ENCODE data around the gene TOP3B.
"Not testable (repeated sequence)": the region's sequence is repeated elsewhere in the genome, so short reads cannot be mapped to it uniquely, and the experiment has no call there.

Gene TOP3B

DNA sequence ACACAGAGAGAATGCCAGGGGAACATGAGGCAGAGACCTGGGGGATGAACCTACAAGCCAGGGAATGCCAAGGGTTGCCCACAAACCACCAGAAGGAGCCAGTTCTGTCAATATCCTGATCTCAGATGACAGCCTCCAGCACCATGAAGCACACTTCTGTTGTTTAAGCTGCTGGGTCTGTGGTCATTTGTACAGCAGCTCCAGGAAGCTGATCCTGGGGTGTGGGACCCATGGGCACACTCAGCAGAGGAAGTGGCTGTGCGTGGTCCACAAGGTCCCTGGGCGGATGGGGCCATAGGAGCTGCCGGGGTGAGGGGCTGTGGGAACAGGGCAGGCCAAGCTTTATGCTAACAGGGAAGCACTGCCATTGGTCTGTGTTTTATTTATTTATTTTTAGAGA is 42.1 kb downstream of the TOP3B start:
- Histone ChIP-seq H3K4me3 (ENCODE audit: extremely low read depth, insufficient read depth, low read length, poor library complexity, severe bottlenecking) (no peak overlapping the region), H3K27ac (ENCODE audit: low read depth, low read length, severe bottlenecking) (no peak overlapping the region), H3K36me3 (ENCODE audit: control insufficient read depth, insufficient read depth, low read length) (peaks cover 50% of the 10 kb centered on the region), H3K9me3 (ENCODE audit: control insufficient read depth, low read length) (no peaks in the 10 kb centered on the region), H3K4me1 (ENCODE audit: control insufficient read depth, insufficient read depth, low read length, poor library complexity, severe bottlenecking) (peaks cover 35% of the 10 kb centered on the region)
- WGBS, 2 experiments (ENCODE audit: insufficient coverage in 2 of 2): 91 to 100% methylated on average over 2 to 3 of the region's 3 CpGs

DNA sequence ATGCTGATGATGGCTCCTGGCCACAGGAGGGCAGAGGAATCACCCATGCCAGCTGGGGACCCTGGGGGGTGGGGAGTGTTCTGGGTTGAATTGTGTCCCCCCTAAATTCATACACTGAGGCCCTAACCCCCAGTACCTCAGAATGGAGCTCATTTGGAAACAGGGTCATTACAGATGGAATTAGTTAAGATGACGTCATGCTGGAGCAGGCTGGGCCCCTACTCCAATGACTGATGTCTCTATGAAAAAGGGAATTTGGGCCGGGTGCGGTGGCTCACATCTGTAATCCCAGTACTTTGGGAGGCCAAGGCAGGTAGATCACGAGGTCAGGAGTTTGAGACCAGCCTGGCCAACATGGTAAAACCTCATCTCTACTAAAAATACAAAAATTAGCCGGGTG is 42.7 kb downstream of the TOP3B start:
- H3K9me3 ChIP-seq (ENCODE audit: control insufficient read depth, low read length); H3K4me3 ChIP-seq (ENCODE audit: extremely low read depth, insufficient read depth, low read length, poor library complexity, severe bottlenecking); H3K27ac ChIP-seq (ENCODE audit: low read depth, low read length, severe bottlenecking): not testable (repeated sequence)
- Histone ChIP-seq H3K4me1 (ENCODE audit: control insufficient read depth, insufficient read depth, low read length, poor library complexity, severe bottlenecking) (peaks cover 35% of the 10 kb centered on the region), H3K36me3 (ENCODE audit: control insufficient read depth, insufficient read depth, low read length) (peaks cover 50% of the 10 kb centered on the region)
- 92% methylated on average over 3 of the region's 5 CpGs; no CpG with 5 or more reads in 1 of the 2 experiments for WGBS, 2 experiments (ENCODE audit: insufficient coverage in 2 of 2)

DNA sequence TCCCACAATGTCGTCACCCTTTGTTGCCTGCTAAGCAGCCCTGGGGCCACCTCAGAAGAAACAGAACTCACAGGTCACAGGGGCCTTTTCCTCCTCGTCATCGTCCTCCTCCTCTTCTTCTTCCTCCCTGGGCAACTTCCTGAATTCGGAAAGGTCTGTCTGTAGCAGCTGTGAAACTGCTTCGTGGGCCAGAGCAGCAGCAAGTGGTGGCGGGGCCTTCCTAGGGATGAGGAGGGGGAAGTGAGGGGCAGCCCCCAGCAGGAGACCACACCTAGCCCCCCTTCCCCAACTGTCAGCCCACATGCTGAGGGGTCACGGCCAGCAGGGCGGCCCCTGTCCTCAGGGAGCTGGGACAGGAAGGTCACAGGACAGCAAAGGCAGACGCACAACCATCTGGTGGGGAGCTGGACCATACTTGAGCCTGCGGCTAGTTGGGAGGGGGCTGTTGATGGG is 43.1 kb downstream of the TOP3B start:
- 87 to 88% methylated on average over 5 to 7 of the region's 10 CpGs for WGBS, 2 experiments (ENCODE audit: insufficient coverage in 2 of 2)
- H3K27ac ChIP-seq (ENCODE audit: low read depth, low read length, severe bottlenecking): no peak overlapping the region

DNA sequence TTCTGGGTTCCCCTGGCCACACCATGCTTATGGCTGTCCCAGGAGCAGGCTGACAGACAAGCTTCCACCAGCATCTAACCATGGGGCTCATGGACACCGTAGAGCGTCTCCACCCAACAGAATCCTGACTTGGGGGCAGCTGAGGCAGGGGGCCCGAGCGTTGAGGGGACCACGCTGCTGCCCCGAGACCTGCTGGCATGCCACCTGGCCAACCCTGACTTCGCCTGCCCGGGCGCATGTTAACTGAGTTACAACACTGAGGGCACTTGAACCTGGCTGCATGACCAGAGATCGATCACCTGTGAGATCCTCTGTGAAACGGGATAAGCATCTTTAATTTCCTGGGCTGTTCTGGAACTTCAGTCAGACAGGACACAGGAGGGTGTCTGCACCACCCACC is 43.7 kb downstream of the TOP3B start:
- peaks cover 48% of the 10 kb centered on the region for H3K36me3 ChIP-seq (ENCODE audit: control insufficient read depth, insufficient read depth, low read length)
- peak overlapping the region; percentile 96 for H3K27ac ChIP-seq (ENCODE audit: low read depth, low read length, severe bottlenecking)
- peaks cover 35% of the 10 kb centered on the region for H3K4me1 ChIP-seq (ENCODE audit: control insufficient read depth, insufficient read depth, low read length, poor library complexity, severe bottlenecking)
- no peaks in the 10 kb centered on the region for H3K9me3 ChIP-seq (ENCODE audit: control insufficient read depth, low read length)
- 93 to 96% methylated on average over 11 of the region's 11 CpGs for WGBS, 2 experiments (ENCODE audit: insufficient coverage in 2 of 2)
- H3K4me3 ChIP-seq (ENCODE audit: extremely low read depth, insufficient read depth, low read length, poor library complexity, severe bottlenecking): no peak overlapping the region

More for the DNA sequence above, 43.1 kb downstream of the TOP3B start:
- peaks cover 35% of the 10 kb centered on the region for H3K4me1 ChIP-seq (ENCODE audit: control insufficient read depth, insufficient read depth, low read length, poor library complexity, severe bottlenecking)
- H3K9me3 ChIP-seq (ENCODE audit: control insufficient read depth, low read length): no peaks in the 10 kb centered on the region
- peaks cover 50% of the 10 kb centered on the region for H3K36me3 ChIP-seq (ENCODE audit: control insufficient read depth, insufficient read depth, low read length)
- no peak overlapping the region for H3K4me3 ChIP-seq (ENCODE audit: extremely low read depth, insufficient read depth, low read length, poor library complexity, severe bottlenecking)

DNA sequence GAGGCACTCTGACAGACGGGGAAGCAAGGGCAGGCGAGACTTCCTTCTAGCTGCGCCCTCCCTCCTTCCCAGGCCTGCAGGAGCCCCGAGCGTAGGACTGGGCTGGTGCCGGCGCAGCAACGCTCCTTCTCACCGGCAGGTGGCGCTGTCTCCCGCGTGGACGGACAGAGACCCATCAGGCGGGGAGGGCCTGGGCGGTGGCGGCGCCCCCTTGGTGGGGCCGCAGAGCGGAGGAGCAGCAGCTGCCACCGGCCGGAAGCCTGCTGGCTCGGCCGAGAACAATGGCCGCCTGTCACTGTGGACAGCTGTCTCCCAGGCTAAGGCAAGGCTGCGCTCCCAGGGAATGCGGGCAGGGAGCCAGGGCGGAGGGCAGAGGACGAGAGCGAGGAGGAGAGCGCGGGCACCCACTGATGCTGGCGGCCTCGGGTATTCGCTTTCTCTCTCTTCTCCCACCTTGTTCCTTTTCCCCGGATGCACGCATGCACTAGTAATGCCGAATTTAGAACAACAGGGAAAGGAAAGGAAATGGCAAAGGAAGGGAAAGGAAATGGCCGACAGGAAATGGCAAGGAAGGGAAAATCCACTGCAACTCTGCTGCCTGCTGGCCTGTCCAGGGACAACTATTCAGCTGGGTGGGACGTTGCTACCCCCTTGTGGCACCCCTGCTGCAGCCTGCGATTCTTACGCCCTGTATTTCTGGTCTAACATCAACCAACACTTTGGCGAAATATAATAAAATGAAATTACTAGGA is 44.3 kb downstream of the TOP3B start:
- Histone ChIP-seq H3K4me1 (ENCODE audit: control insufficient read depth, insufficient read depth, low read length, poor library complexity, severe bottlenecking) (peaks cover 35% of the 10 kb centered on the region), H3K9me3 (ENCODE audit: control insufficient read depth, low read length) (no peaks in the 10 kb centered on the region), H3K27ac (ENCODE audit: low read depth, low read length, severe bottlenecking) (peak overlapping the region; percentile 96), H3K4me3 (ENCODE audit: extremely low read depth, insufficient read depth, low read length, poor library complexity, severe bottlenecking) (peak overlapping the region; percentile 41), H3K36me3 (ENCODE audit: control insufficient read depth, insufficient read depth, low read length) (peaks cover 50% of the 10 kb centered on the region)
- 3 to 5% methylated on average over 24 to 31 of the region's 42 CpGs for WGBS, 2 experiments (ENCODE audit: insufficient coverage in 2 of 2)

DNA sequence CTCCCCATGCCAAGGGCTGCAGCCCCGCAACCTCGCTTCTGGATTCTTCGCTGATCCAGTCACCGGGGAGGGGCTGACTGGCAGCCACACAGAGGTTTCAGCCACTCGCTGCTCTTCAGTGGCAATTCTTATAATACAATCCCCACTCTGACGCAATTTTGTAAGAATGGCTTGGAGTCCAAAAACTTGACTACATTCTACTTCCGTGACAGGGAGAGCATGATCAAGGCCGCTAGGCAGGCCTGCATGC is 44.8 kb downstream of the TOP3B start:
- Histone ChIP-seq H3K36me3 (ENCODE audit: control insufficient read depth, insufficient read depth, low read length) (peaks cover 52% of the 10 kb centered on the region), H3K9me3 (ENCODE audit: control insufficient read depth, low read length) (no peaks in the 10 kb centered on the region), H3K27ac (ENCODE audit: low read depth, low read length, severe bottlenecking) (peak overlapping the region; percentile 96), H3K4me3 (ENCODE audit: extremely low read depth, insufficient read depth, low read length, poor library complexity, severe bottlenecking) (no peak overlapping the region), H3K4me1 (ENCODE audit: control insufficient read depth, insufficient read depth, low read length, poor library complexity, severe bottlenecking) (peaks cover 32% of the 10 kb centered on the region)
- 65 to 67% methylated on average over 8 of the region's 8 CpGs for WGBS, 2 experiments (ENCODE audit: insufficient coverage in 2 of 2)

DNA sequence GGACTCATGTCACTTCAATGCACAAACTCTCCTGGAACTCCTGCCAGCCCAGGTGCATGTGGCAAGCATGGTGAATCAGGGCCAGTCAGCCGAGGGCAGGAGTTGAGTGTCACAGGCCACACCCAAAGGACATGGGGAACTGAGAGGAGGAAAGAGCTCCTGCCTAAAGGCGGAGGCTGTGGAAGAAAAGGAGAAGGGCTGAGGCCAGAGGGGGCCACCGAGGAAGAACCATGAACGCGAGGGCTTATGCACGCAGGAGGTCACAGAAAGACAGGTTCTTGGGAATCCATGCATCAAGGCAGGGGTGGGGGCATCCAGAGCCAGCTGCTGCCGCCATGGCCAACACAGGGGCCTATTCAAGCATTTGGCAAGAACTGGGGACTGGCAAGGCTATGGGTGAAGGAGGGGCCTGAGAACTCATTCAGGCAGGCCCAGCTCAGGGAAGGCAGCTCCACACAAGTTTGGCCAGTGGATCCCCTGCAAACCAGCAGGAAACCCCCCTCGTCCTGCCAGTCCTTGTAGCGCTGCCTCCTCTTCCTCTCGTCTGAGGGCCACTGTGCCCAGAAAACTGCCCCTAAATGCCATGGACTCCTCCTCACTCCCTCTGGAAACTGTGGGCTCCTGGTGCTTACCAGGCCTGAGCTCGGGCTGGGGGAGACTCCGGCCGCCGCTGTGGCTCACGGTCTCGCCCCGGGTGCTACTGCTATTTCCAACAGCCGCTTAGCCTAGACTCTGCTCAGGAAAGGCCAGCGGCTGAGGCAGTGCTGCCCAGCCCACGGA is 45.4 kb downstream of the TOP3B start:
- Histone ChIP-seq H3K27ac (ENCODE audit: low read depth, low read length, severe bottlenecking) (peak overlapping the region; percentile 96), H3K36me3 (ENCODE audit: control insufficient read depth, insufficient read depth, low read length) (peaks cover 57% of the 10 kb centered on the region), H3K4me1 (ENCODE audit: control insufficient read depth, insufficient read depth, low read length, poor library complexity, severe bottlenecking) (peaks cover 28% of the 10 kb centered on the region), H3K9me3 (ENCODE audit: control insufficient read depth, low read length) (no peaks in the 10 kb centered on the region), H3K4me3 (ENCODE audit: extremely low read depth, insufficient read depth, low read length, poor library complexity, severe bottlenecking) (no peak overlapping the region)
- WGBS, 2 experiments (ENCODE audit: insufficient coverage in 2 of 2): 91 to 92% methylated on average over 20 of the region's 20 CpGs

DNA sequence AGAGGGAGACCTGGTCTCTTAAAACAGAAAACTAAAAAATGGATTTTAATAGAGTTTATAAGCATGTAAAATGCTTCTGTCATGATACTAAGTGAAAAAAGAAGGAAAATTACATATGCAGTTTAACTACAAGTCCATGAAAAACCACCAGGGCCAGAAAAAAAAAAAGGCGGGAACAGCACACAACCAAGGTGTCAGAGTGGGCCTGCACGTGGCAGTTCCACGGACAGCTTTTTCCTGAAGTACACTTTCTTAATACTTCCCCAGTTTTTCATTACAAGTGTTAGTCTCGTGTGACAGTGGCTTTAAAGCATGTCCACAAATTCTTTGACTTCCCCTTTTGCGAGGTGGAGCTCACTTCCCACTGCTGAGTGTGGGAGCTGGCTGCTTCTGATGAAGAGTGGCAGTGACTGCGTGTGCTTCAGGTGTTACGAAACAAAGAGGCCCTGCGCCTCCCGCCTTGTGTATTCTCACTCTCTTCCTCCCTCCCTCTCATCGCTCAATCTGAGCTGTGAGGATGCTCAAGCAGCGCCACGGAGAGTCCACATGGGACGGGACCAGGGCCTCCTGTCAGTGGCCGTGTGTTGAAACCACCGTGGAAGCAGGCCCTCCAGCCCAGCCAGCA is 46.3 kb downstream of the TOP3B start:
- Histone ChIP-seq H3K9me3 (ENCODE audit: control insufficient read depth, low read length) (no peaks in the 10 kb centered on the region), H3K27ac (ENCODE audit: low read depth, low read length, severe bottlenecking) (no peak overlapping the region), H3K4me3 (ENCODE audit: extremely low read depth, insufficient read depth, low read length, poor library complexity, severe bottlenecking) (no peak overlapping the region), H3K36me3 (ENCODE audit: control insufficient read depth, insufficient read depth, low read length) (peaks cover 59% of the 10 kb centered on the region), H3K4me1 (ENCODE audit: control insufficient read depth, insufficient read depth, low read length, poor library complexity, severe bottlenecking) (peaks cover 28% of the 10 kb centered on the region)
- WGBS, 2 experiments (ENCODE audit: insufficient coverage in 2 of 2): 98 to 100% methylated on average over 5 to 10 of the region's 15 CpGs

DNA sequence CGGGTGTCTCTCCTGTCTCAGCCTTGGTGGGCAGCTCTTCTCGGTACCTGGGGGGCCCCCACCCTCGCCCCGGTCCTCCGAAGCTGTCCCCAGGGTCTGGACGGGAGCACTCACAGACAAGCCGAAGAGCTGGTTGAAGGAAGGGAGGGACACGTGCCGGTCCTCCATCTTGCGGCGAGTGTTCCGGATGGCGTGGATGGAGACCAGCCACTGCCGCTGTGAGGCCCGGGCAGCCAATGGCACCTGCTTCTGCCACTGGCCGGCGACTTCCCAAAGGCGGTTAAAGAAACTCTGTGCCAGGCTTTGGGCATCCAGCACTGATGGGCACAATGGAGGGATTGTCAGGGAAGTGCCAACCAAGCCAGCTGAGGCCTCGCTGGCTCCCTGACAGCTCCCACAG is 48.7 kb downstream of the TOP3B start:
- Histone ChIP-seq H3K27ac (ENCODE audit: low read depth, low read length, severe bottlenecking) (no peak overlapping the region), H3K36me3 (ENCODE audit: control insufficient read depth, insufficient read depth, low read length) (peaks cover 69% of the 10 kb centered on the region)
- 97 to 98% methylated on average over 19 of the region's 19 CpGs for WGBS, 2 experiments (ENCODE audit: insufficient coverage in 2 of 2)

DNA sequence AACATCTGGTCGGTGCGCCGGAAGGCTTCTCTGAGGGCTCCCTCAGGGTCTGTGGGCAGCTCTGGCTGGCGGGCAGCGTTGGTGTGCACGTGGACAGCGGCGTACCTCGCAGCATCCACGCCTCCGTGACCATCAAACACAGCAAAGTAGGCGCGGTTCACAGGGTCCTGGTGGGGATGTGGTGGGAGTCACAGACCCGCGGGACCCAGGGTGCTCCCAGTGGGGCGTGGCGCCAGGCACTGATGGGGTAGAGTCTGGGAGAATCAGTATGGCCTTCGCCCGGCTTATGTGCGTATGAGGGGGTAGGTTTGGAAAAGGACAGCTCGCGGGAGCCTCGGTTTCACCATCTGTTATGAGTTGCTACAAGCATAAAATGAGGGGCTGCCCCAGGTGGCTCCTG is 49.2 kb downstream of the TOP3B start:
- WGBS, 2 experiments (ENCODE audit: insufficient coverage in 2 of 2): 91 to 94% methylated on average over 14 to 23 of the region's 23 CpGs
- Histone ChIP-seq H3K9me3 (ENCODE audit: control insufficient read depth, low read length) (no peaks in the 10 kb centered on the region), H3K27ac (ENCODE audit: low read depth, low read length, severe bottlenecking) (no peak overlapping the region), H3K4me1 (ENCODE audit: control insufficient read depth, insufficient read depth, low read length, poor library complexity, severe bottlenecking) (peaks cover 23% of the 10 kb centered on the region), H3K36me3 (ENCODE audit: control insufficient read depth, insufficient read depth, low read length) (peaks cover 69% of the 10 kb centered on the region), H3K4me3 (ENCODE audit: extremely low read depth, insufficient read depth, low read length, poor library complexity, severe bottlenecking) (no peak overlapping the region)

More for the DNA sequence above, 48.7 kb downstream of the TOP3B start:
- H3K4me3 ChIP-seq (ENCODE audit: extremely low read depth, insufficient read depth, low read length, poor library complexity, severe bottlenecking): no peak overlapping the region
- no peaks in the 10 kb centered on the region for H3K9me3 ChIP-seq (ENCODE audit: control insufficient read depth, low read length)
- peaks cover 19% of the 10 kb centered on the region for H3K4me1 ChIP-seq (ENCODE audit: control insufficient read depth, insufficient read depth, low read length, poor library complexity, severe bottlenecking)
